GM18868 (cell line): ENCODE measurements around the gene TOR2A.
A peak's percentile ranks its signal among the peaks of the same experiment; 100 is the strongest.

Experiments
- ATAC-seq: cut with Tn5 transposase; IDR thresholded peaks from one replicate; pipeline ENCODE4 v1.9.1; 2021; ENCODE audit warnings: mild to moderate bottlenecking, moderate library complexity; ENCODE audit not compliant: unreplicated experiment

TOR2A gene

DNA sequence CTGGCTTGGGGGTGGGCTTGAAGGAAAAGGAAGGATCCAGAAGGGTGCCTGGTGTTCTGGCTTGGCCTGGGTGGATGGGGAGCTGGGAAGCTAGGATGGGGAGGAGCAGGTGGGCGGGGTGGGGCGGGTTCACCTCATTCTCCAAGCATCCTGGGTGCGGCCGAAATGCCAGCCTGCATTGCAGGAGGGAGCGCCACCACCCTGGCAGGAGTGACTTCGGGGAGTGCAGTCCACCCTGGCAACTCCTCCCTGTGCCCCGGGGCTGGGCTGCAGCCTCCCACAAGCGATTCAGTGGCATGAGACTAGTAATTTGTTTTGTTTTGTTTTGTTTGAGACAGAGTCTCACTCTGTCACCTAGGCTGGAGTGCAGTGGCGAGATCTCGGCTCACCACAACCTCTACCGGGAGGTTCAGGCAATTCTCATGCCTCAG, 13.7 kb downstream of the TOR2A start:
- ATAC-seq: no peak

DNA sequence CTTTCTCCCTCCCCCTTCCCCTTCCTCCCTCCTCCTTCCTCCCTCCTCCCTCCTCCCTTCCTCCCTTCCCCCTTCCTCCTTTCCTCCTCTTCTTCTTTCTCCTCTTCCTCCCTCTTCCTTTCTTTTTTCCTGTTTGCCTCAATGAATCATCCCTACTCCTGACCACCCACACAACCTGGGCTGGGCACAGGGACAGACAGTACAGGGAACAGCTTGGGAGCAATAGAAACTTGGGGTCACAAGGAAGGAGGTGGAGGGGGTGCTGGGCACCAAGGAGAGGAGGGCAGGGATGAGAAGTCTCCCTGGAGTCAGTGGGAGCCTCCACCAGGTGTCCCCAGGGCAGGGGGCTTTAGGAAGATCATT, 14.2 kb downstream of the TOR2A start:
- ATAC-seq: no peak

DNA sequence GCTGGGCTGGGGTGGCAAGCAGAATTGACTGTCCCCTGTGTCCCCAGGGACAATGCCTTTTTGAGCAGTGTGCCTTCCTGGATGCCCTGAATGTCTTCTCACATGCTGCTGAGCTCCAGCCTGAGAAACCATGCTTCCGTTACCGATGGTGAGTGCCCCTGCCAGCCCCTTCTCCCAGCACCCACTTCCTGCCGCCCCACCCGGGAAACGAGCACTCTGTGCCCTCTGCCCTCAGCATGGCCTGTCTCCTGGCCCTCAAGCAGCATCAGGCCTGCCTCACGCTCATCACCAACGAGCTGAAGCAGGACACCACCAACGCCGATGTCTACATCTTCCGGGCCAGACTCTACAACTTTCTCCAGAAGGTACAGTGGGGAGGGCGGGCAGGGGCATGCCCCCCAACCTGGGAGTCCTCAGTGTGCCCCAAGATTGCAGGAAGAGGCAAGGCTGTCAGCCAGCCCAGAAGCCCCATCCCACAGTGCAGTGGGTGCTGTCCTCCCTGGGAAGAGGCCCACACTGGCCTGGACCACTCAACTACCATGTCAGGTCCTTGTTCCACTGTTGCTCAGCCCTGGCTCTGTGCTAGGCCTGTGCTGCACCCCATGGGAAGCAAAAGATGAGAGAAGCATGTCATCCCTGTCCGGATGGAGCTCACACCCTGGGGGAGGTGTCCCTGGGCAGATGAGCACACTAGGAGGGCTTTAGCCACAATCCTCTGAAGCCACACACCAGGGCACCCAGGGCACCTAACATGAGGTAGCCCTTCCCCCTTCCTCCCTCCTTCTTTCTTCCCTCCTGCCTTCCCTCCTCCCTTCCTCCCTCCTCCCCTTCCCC, 14.8 kb downstream of the TOR2A start:
- ATAC-seq: no peak

GRCh38 chr9:127717766-127718165, 17.3 kb downstream of the TOR2A start:
- ATAC-seq: no peak

DNA sequence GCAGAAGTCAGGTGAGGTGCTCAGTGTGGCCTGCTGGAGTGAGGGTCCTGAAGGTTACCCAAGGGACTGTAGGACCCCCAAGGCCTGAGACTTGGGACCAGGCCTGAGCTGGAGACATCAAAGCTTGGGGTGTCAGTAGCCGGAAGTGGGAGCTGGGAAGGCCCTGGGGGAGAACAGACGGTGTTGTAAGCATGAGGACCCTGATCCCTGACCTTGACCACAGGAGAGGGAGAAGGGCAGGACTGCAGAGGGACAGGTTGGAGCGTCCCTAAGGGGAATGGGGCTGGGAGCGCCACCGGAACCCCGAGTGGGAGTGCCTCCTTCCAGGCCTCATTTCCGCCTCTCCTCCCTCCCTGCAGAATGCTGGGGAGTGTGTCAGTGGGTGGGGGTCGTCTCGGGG, 18.7 kb downstream of the TOR2A start:
- ATAC-seq: no peak

- peak; percentile 95 for ATAC-seq
Measured at GRCh38 chr9:127715470-127716337, 19.4 kb downstream of the TOR2A start, which contains the start of the genes PTRH1 and TTC16. PTRH1 (minus strand) TSS chr9:127715663; CDS start chr9:127715639, 24 bp downstream. TTC16 (plus strand) TSS chr9:127716079; CDS start chr9:127716146, 67 bp downstream.

DNA sequence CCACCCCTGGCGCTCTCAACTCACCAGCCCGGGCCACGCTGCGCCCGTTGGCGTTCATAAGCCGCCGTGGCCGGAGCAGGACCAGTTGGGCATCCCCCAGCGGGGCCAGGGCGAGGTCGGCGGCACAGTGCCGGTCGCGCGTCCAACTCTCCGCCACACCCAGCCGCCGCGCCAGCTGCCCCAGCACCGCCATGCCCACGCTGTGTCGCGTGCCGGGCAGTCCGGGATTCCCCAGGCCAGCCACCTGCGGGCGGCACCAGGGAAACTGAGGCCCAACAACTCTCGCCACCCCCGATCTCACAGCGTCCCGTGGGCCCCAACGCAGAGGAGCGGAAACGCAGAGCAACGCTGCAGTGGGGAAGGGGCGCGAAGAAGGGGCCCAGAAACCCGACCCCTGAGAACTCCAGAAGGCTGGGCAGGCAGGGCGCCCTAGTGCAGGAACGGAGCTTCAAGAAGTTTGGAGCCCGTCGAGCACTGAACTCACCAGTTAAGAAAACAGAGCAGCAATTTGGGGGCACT, 20.1 kb downstream of the TOR2A start:
- peak; percentile 6 for ATAC-seq

DNA sequence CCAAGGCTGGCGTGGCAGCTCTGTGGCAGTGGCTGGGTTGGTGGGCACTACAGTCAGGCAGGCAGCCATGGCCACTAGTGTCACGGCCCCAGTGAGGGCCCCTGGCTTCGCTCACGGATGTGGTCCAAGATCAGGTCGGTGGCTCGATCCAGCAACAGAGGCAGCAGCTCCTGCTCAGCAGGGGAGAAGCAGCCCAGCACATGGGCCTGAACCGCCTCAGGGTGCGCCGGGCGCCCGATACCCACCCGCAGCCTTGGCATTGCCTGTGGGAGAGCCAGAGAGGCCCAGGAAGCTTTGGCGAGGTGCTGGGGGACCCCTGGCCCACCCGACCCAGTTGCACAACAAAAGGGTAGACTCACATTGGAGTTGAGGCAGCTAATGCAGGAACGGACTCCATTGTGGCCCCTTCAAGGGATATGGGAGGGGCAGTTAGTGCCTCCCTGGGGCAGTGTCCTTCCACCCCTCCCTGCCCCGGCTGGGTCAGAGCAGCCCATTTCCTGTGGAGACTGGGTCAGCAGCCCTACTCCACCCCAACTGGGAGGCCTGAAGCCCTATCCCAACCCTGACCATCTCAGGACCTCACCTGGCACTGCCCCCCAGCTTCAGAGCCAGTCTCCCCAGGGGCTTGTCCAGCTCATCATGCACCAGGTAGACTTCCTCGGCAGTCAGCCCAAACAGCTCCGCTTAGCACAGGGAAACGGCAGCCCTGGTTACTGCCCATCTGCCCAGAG, 20.9 kb downstream of the TOR2A start:
- no peak for ATAC-seq

- no peak for ATAC-seq
Measured at GRCh38 chr9:127712867-127713266, 22.2 kb downstream of the TOR2A start.

- no peak for ATAC-seq
Measured at GRCh38 chr9:127712371-127712770, 22.7 kb downstream of the TOR2A start.

GRCh38 chr9:127711831-127712274, 23.2 kb downstream of the TOR2A start:
- no peak for ATAC-seq

GRCh38 chr9:127711226-127711701, 23.8 kb downstream of the TOR2A start:
- ATAC-seq: no peak

DNA sequence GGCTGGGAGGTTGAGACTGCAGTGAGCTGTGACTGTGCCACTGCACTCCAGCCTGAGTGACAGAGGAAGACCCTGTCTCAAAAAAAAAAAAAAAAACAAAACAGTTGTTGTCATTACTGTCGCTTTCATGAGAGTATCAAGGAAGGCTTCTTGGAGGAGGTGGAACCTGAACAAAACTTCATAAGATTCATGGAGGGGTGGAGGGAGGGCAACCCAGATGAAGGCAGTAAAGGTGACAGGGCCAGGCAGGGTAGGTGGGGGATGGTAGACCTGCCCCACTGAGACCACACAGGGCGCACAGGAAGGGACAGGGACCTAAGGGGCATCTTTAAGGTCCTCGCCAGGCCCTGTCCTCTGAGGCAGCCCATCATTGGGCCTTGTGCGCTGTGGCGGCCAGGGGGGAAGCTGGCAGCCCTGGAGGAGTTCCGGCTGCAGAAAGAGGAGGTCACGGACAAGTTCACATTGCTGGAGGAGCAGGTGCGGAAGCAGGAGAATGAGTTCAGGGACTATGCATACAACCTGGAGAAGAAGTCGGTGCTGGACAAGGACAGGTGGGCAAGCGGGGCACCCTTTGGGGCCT, 24.8 kb downstream of the TOR2A start:
- no peak for ATAC-seq

- no peak for ATAC-seq
Measured at GRCh38 chr9:127708952-127709587, 26.0 kb downstream of the TOR2A start.

GRCh38 chr9:127707766-127708165, 27.3 kb downstream of the TOR2A start:
- peak; percentile 53 for ATAC-seq

- no peak for ATAC-seq
Measured at GRCh38 chr9:127706836-127707241, 28.3 kb downstream of the TOR2A start, which contains the start of gene CFAP157. CFAP157 (plus strand) TSS chr9:127706988; CDS start chr9:127707032, 44 bp downstream.

DNA sequence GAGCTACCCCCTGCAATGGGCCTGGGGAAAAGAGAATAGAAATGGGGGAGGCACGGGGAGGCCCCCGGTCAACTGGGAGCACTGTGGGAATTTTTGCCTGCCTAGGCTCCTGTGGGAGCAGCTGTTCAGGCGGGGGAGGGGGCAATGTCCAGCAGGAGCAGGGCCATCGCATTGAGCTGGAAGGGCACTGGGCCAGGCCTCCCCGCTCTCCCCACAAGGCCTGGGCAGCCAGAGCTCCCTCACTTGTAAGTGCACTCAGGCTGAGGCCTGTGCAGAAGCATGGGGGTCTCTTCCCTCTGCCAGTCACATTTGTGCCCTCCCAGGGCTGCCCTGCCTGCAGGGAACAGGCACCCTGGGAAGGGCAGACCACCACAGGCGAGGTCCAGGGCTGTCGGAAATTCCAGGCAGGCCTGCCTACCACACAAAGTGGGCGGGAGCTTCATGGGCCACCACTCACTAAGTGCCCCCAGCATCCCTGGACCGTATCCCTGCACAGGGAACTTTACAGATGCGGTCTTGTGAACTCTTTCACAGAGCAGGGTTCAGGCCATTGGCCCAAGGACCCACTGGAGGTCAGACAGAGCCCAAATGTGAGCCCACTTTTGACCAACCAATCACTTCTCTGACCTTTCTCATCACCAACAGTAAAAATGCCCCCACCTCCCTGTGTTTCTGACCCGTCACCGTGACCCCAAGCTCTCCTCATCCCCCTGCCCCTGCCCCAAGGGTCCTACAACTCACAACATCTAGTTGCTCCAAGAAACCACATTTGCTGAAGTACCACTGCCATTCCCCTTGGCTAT, 29.3 kb downstream of the TOR2A start:
- no peak for ATAC-seq

DNA sequence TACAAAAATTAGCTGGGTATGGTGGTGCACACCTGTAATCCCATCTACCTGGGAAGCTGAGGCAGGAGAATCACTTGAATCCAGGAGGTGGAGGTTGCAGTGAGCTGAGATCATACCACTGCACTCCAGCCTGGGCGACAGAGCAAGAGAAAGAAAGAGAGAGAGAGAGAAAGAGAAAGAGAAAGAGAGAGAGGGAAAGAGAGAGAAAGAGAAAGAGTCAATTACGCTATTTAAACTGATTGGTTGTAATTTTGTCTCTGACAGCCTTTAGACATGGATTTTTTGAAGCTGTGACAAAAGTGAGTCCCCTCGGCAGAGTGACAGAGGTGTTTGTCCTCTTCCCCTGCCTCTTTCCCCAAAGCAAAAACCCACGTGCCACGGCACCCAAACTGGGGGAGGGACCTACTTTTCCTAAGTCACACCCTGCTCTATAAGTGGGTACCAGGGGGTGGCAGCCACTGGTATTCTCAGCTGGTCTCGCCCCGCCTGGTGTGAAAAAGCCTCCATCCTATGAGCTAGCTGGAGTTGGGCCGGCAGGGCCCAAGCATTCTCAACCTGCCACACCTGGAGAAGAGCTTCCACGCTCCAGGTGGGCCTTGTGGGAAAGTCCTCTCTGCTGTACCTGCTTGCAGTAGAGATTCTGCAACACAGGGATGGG, 31.7 kb downstream of the TOR2A start:
- no peak for ATAC-seq
